Immature natural killer cell (primary cell): ENCODE data around the gene SNX18. TPM values are rescaled to one million over a fixed set of nuclear protein-coding genes. Genes with fewer than 3 reads are reported as not detected.

Source experiments
- DNase-seq, 3 donors: peaks; one replicate each; pipeline ENCODE4 v3.0.0; 2022; ENCODE audit warnings: mixed read lengths in 1 of 3
- H3K27ac Mint-ChIP-seq, 6 donors: one replicate each; pipeline ENCODE4 v1.8.0; 2020; ENCODE audit warnings: mixed read lengths in 6 of 6, mild to moderate bottlenecking in 5 of 6, inconsistent platforms in 4 of 6, moderate library complexity in 3 of 6
- H3K27me3 Mint-ChIP-seq, 3 donors: one replicate each; pipeline ENCODE4 v1.8.0; 2020 to 2021; ENCODE audit warnings: low read depth in 3 of 3, mild to moderate bottlenecking in 3 of 3, mixed read lengths in 3 of 3, moderate library complexity in 3 of 3, inconsistent platforms in 1 of 3
- H3K36me3 Mint-ChIP-seq, 3 donors: one replicate each; pipeline ENCODE4 v1.8.0; 2020; ENCODE audit warnings: mixed read lengths in 3 of 3, inconsistent platforms in 2 of 3, mild to moderate bottlenecking in 2 of 3
- H3K4me1 Mint-ChIP-seq, 2 donors: one replicate each; pipeline ENCODE4 v1.8.0; 2020; ENCODE audit warnings: inconsistent platforms in 2 of 2, mild to moderate bottlenecking in 2 of 2, mixed read lengths in 2 of 2, moderate library complexity in 1 of 2
- H3K4me3 Mint-ChIP-seq, 5 donors: one replicate each; pipeline ENCODE4 v1.8.0; 2020; ENCODE audit warnings: mild to moderate bottlenecking in 5 of 5, mixed read lengths in 5 of 5, inconsistent platforms in 3 of 5, moderate library complexity in 3 of 5
- H3K9me3 Mint-ChIP-seq, 6 donors: one replicate each; pipeline ENCODE4 v1.8.0; 2020; ENCODE audit warnings: mild to moderate bottlenecking in 6 of 6, mixed read lengths in 6 of 6, inconsistent platforms in 4 of 6, moderate library complexity in 3 of 6
- polyA plus RNA-seq, 3 donors: library from polyadenylated mRNA; unstranded; fragments of 300-500 nt; fragmentation: Illumina TruSeq; gene quantifications; one replicate each; pipeline ENCODE4 v1.2.3, GENCODE V29; 2021

Gene SNX18
- polyA plus RNA-seq, 3 donors from 2014 or later, result 1.5 to 10.2 (median 6.0) TPM

GRCh38 chr5:54558362-54558761 lies 40.8 kb downstream of the SNX18 start:
- no peak overlapping the region for H3K4me3 Mint-ChIP-seq
- peaks cover 0 to 2% (median 0%) of the 10 kb centered on the region in 3 donors for H3K27me3 Mint-ChIP-seq
- no peak overlapping the region for H3K27ac Mint-ChIP-seq
- H3K4me1 Mint-ChIP-seq, result peaks cover 4 to 23% of the 10 kb centered on the region in 2 donors
- no peak for DNase-seq
- H3K36me3 Mint-ChIP-seq, result peaks cover 3 to 18% (median 6%) of the 10 kb centered on the region in 3 donors
- H3K9me3 Mint-ChIP-seq, result no peaks in the 10 kb centered on the region

GRCh38 chr5:54561651-54562050 lies 44.1 kb downstream of the SNX18 start:
- Mint-ChIP-seq H3K36me3 (peaks cover 3 to 18% (median 4%) of the 10 kb centered on the region in 3 donors), H3K4me3 (no peak overlapping the region), H3K4me1 (peaks cover 1 to 15% of the 10 kb centered on the region in 2 donors), H3K9me3 (no peaks in the 10 kb centered on the region), H3K27ac (peak overlapping the region in 2 of 6 donors; percentile 30 to 53), H3K27me3 (peaks cover 0 to 2% (median 0%) of the 10 kb centered on the region in 3 donors)
- DNase-seq, result no peak

- Mint-ChIP-seq H3K27ac (no peak overlapping the region), H3K4me1 (peaks cover 1 to 15% of the 10 kb centered on the region in 2 donors), H3K36me3 (peaks cover 7 to 27% (median 18%) of the 10 kb centered on the region in 3 donors), H3K4me3 (no peak overlapping the region), H3K9me3 (no peaks in the 10 kb centered on the region), H3K27me3 (no peaks in the 10 kb centered on the region)
- no peak for DNase-seq
These were observed 45.7 kb downstream of the SNX18 start for GRCh38 chr5:54563083-54563761.

- Mint-ChIP-seq H3K27ac (no peak overlapping the region), H3K9me3 (no peaks in the 10 kb centered on the region), H3K4me1 (no peaks in the 10 kb centered on the region), H3K4me3 (no peak overlapping the region), H3K36me3 (peaks cover 4 to 20% (median 20%) of the 10 kb centered on the region in 3 donors), H3K27me3 (peaks cover 0 to 1% (median 0%) of the 10 kb centered on the region in 3 donors)
- no peak for DNase-seq
These were observed 50.4 kb downstream of the SNX18 start for GRCh38 chr5:54567996-54568395.

- Mint-ChIP-seq H3K36me3 (peaks cover 4 to 23% (median 21%) of the 10 kb centered on the region in 3 donors), H3K4me1 (peaks cover 19 to 26% of the 10 kb centered on the region in 2 donors), H3K9me3 (no peaks in the 10 kb centered on the region), H3K27ac (no peak overlapping the region), H3K27me3 (peaks cover 0 to 3% (median 0%) of the 10 kb centered on the region in 3 donors), H3K4me3 (no peak overlapping the region)
- no peak for DNase-seq
These were observed 53.4 kb downstream of the SNX18 start for GRCh38 chr5:54570916-54571315.

- DNase-seq, result no peak
- peaks cover 4 to 23% (median 21%) of the 10 kb centered on the region in 3 donors for H3K36me3 Mint-ChIP-seq
- no peaks in the 10 kb centered on the region for H3K9me3 Mint-ChIP-seq
- H3K27me3 Mint-ChIP-seq, result peaks cover 0 to 3% (median 0%) of the 10 kb centered on the region in 3 donors
- H3K4me1 Mint-ChIP-seq, result peaks cover 20 to 27% of the 10 kb centered on the region in 2 donors
- no peak overlapping the region for H3K4me3 Mint-ChIP-seq
- H3K27ac Mint-ChIP-seq, result no peak overlapping the region
These were observed 53.9 kb downstream of the SNX18 start for GRCh38 chr5:54571462-54571861.

GRCh38 chr5:54573812-54574489 lies 56.4 kb downstream of the SNX18 start:
- H3K4me1 Mint-ChIP-seq, result peaks cover 25 to 40% of the 10 kb centered on the region in 2 donors
- H3K27me3 Mint-ChIP-seq, result peaks cover 0 to 5% (median 3%) of the 10 kb centered on the region in 3 donors
- H3K27ac Mint-ChIP-seq, result peak overlapping the region in 1 of 6 donors; percentile 30
- DNase-seq, result no peak
- no peaks in the 10 kb centered on the region for H3K9me3 Mint-ChIP-seq
- peaks cover 0 to 7% (median 6%) of the 10 kb centered on the region in 3 donors for H3K36me3 Mint-ChIP-seq
- H3K4me3 Mint-ChIP-seq, result peak overlapping the region in 2 of 5 donors; percentile 5 to 46

GRCh38 chr5:54577528-54577927 lies 60.0 kb downstream of the SNX18 start:
- H3K4me3 Mint-ChIP-seq, result no peak overlapping the region
- peaks cover 0 to 5% (median 4%) of the 10 kb centered on the region in 3 donors for H3K27me3 Mint-ChIP-seq
- no peak overlapping the region for H3K27ac Mint-ChIP-seq
- no peak for DNase-seq
- H3K4me1 Mint-ChIP-seq, result peaks cover 34 to 57% of the 10 kb centered on the region in 2 donors
- H3K9me3 Mint-ChIP-seq, result no peaks in the 10 kb centered on the region
- peaks cover 0 to 10% (median 4%) of the 10 kb centered on the region in 3 donors for H3K36me3 Mint-ChIP-seq

- Mint-ChIP-seq H3K4me3 (no peak overlapping the region), H3K36me3 (peaks cover 0 to 9% (median 2%) of the 10 kb centered on the region in 3 donors), H3K27ac (no peak overlapping the region), H3K9me3 (no peaks in the 10 kb centered on the region), H3K27me3 (peaks cover 0 to 5% (median 4%) of the 10 kb centered on the region in 3 donors), H3K4me1 (peaks cover 34 to 57% of the 10 kb centered on the region in 2 donors)
- DNase-seq, result no peak
These were observed 60.5 kb downstream of the SNX18 start for GRCh38 chr5:54577937-54578653.

GRCh38 chr5:54579591-54580295 lies 62.2 kb downstream of the SNX18 start:
- no peak for DNase-seq
- H3K4me1 Mint-ChIP-seq, result peaks cover 23 to 40% of the 10 kb centered on the region in 2 donors
- H3K36me3 Mint-ChIP-seq, result peaks cover 0 to 6% (median 3%) of the 10 kb centered on the region in 3 donors
- H3K4me3 Mint-ChIP-seq, result no peak overlapping the region
- no peaks in the 10 kb centered on the region for H3K9me3 Mint-ChIP-seq
- peak overlapping the region in 2 of 6 donors; percentile 10 to 37 for H3K27ac Mint-ChIP-seq
- peaks cover 0 to 5% (median 4%) of the 10 kb centered on the region in 3 donors for H3K27me3 Mint-ChIP-seq

GRCh38 chr5:54580997-54581811 lies 63.6 kb downstream of the SNX18 start:
- peaks cover 1 to 10% (median 4%) of the 10 kb centered on the region in 3 donors for H3K36me3 Mint-ChIP-seq
- H3K9me3 Mint-ChIP-seq, result peaks cover 0 to 2% (median 0%) of the 10 kb centered on the region in 6 donors
- H3K27ac Mint-ChIP-seq, result peak overlapping the region in 2 of 6 donors; percentile 8 to 79
- no peak for DNase-seq
- peaks cover 0 to 5% (median 2%) of the 10 kb centered on the region in 3 donors for H3K27me3 Mint-ChIP-seq
- peaks cover 13 to 30% of the 10 kb centered on the region in 2 donors for H3K4me1 Mint-ChIP-seq
- no peak overlapping the region for H3K4me3 Mint-ChIP-seq

GRCh38 chr5:54581831-54582548 lies 64.4 kb downstream of the SNX18 start:
- peaks cover 13 to 30% of the 10 kb centered on the region in 2 donors for H3K4me1 Mint-ChIP-seq
- H3K27ac Mint-ChIP-seq, result no peak overlapping the region
- no peak for DNase-seq
- H3K36me3 Mint-ChIP-seq, result peaks cover 6 to 10% (median 9%) of the 10 kb centered on the region in 3 donors
- no peak overlapping the region for H3K4me3 Mint-ChIP-seq
- peaks cover 0 to 7% (median under 1%) of the 10 kb centered on the region in 6 donors for H3K9me3 Mint-ChIP-seq
- peaks cover 0 to 5% (median 2%) of the 10 kb centered on the region in 3 donors for H3K27me3 Mint-ChIP-seq
